ENCODE results near the gene TRHDE. TPM values are rescaled to one million over a fixed set of nuclear protein-coding genes. Genes with fewer than 3 reads are reported as not detected.

Gene TRHDE
- total RNA-seq, 2 donors from 2014 or later: 0.57 to 8.7 TPM

DNA sequence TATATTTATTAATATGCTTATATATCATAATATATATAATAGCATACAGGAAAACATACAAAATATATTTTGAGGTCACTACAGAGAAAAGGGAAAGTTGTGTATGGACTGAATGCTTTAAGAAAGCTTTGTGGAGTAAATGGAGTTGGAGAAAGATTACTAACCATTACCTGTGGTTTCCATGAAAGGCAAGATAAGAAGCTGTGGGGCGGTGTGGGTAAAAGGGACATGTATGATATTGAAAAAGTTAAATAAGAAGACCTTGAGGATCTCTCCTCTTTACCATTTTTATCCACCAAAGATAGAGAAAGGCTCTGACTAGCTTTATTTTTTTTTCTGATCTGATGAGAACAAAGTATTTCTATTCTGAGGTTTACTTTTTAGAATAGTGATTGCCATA lies 404.4 kb downstream of the TRHDE start:
- Histone ChIP-seq H3K36me3 (no peaks in the 10 kb centered on the region), H3K4me3 (no peak overlapping the region), H3K9ac (ENCODE audit: low read depth in 2 of 2, low read length in 2 of 2) (no peak overlapping the region), H3K27me3 (no peaks in the 10 kb centered on the region), H3K9me3 (no peaks in the 10 kb centered on the region), H3K4me1 (no peaks in the 10 kb centered on the region), H3K27ac (no peak overlapping the region)
- TF ChIP-seq, protein P1, sequence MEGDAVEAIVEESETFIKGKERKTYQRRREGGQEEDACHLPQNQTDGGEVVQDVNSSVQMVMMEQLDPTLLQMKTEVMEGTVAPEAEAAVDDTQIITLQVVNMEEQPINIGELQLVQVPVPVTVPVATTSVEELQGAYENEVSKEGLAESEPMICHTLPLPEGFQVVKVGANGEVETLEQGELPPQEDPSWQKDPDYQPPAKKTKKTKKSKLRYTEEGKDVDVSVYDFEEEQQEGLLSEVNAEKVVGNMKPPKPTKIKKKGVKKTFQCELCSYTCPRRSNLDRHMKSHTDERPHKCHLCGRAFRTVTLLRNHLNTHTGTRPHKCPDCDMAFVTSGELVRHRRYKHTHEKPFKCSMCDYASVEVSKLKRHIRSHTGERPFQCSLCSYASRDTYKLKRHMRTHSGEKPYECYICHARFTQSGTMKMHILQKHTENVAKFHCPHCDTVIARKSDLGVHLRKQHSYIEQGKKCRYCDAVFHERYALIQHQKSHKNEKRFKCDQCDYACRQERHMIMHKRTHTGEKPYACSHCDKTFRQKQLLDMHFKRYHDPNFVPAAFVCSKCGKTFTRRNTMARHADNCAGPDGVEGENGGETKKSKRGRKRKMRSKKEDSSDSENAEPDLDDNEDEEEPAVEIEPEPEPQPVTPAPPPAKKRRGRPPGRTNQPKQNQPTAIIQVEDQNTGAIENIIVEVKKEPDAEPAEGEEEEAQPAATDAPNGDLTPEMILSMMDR (IDR thresholded peaks at IDR 0.05): no peak
- no peak for DNase-seq
- intact Hi-C loops (cut with DNase I): no loop called here

DNA sequence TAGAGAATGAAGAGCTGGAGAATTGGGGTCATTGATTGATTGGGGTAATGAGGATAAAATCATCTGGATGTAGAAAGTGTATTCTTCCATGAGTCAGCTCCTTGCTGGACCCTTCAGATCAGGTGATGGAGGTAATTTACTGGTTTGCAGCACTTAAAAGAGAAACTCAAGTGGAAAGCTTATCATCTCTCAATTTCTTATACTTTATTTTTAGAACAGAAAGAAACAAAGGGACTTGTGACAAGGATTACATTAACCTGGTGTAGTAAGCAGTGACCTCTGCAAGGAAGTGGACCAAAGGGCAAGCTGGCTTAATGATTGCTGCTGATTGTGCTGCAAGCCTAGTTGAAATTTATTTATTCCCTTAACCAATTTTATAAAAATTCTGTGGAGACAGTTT lies 405.0 kb downstream of the TRHDE start:
- Histone ChIP-seq H3K36me3 (no peaks in the 10 kb centered on the region), H3K27ac (no peak overlapping the region), H3K9me3 (no peaks in the 10 kb centered on the region), H3K4me3 (no peak overlapping the region), H3K9ac (ENCODE audit: low read depth in 2 of 2, low read length in 2 of 2) (no peak overlapping the region), H3K27me3 (no peaks in the 10 kb centered on the region), H3K4me1 (no peaks in the 10 kb centered on the region)
- TF ChIP-seq, protein P1 (IDR thresholded peaks at IDR 0.05): no peak
- DNase-seq: no peak
- intact Hi-C loops (cut with DNase I): no loop called here

DNA sequence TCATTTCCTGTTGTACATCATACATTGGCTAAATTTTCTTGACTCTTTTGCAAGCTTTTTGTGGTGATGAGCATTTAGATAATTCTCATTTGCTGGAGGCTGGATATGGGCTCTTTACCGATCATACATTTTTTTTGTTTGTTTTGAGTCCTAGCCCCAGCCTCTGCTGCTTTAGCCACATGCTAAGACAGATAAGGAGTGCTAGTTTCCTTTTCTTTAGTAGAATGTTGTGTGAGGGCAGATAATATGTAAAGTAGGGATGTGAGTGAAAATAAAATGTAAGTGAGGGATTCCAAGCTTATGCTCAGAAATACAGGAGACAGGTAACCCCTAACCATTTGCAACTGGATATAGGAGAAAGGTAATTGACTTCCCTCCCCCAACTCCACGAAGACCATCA lies 405.7 kb downstream of the TRHDE start:
- no peak overlapping the region for H3K9ac ChIP-seq (ENCODE audit: low read depth in 2 of 2, low read length in 2 of 2)
- H3K36me3 ChIP-seq: no peaks in the 10 kb centered on the region
- H3K4me3 ChIP-seq: no peak overlapping the region
- TF ChIP-seq, protein P1 (IDR thresholded peaks at IDR 0.05): no peak
- no peaks in the 10 kb centered on the region for H3K9me3 ChIP-seq
- DNase-seq: no peak
- H3K27me3 ChIP-seq: no peaks in the 10 kb centered on the region
- no peaks in the 10 kb centered on the region for H3K4me1 ChIP-seq
- no peak overlapping the region for H3K27ac ChIP-seq
- intact Hi-C loops (cut with DNase I): no loop called here

DNA sequence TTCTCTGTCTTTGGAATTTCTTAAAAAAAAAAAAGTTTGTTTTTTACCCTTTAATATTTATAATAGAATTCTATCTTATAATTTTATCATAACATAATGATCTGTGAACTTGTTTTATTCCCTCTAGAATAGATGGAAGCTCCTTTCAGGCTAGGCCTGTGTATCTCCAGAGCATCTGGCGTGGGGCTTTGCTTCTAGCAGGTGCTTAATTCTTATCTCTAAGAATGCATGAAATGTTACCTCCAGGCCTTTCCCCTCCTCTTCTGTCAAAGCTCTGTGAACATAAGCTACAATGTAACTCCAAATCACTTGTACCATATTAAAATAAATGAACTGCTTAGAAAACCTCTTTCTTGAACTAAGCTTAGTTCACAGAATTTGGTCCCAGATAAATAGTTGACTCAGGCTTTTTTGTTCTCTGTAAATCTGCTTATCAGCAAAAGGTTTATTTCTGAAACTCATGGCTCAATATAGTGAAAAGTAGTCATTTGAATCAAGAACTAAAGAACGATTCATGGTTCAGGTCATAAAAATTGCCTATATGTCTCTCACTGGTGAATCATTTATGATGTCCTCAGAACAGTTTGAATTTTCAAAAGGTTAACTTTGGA lies 407.1 kb downstream of the TRHDE start:
- intact Hi-C loops (cut with DNase I): no loop called here

DNA sequence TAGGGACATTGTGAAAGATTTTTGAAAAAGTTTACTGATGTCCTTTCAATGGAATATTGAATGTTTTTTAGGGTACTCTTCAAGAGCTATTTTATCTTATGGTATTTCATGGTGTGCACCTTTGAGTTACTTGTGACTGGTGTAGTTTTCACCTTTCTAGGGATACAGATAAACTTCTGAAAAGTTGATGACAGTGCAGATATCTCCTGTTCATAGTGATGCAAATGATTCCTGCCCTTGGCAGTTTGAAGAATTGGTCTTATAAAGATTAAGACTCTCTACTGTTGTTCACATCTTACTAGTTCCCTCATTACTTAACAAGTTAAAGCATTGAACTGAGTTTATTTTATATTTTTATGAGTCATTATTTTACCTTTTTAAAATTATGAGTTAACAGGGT lies 408.9 kb downstream of the TRHDE start:
- DNase-seq: no peak
- no peak overlapping the region for H3K27ac ChIP-seq
- no peaks in the 10 kb centered on the region for H3K27me3 ChIP-seq
- TF ChIP-seq, protein P1 (IDR thresholded peaks at IDR 0.05): no peak
- no peaks in the 10 kb centered on the region for H3K36me3 ChIP-seq
- H3K4me1 ChIP-seq: no peaks in the 10 kb centered on the region
- no peaks in the 10 kb centered on the region for H3K9me3 ChIP-seq
- H3K4me3 ChIP-seq: no peak overlapping the region
- intact Hi-C loops (cut with DNase I): no loop called here
- H3K9ac ChIP-seq (ENCODE audit: low read depth in 2 of 2, low read length in 2 of 2): no peak overlapping the region

More for the DNA sequence above, 407.1 kb downstream of the TRHDE start:
- Histone ChIP-seq H3K9me3 (no peaks in the 10 kb centered on the region), H3K9ac (ENCODE audit: low read depth in 2 of 2, low read length in 2 of 2) (no peak overlapping the region), H3K27me3 (no peaks in the 10 kb centered on the region), H3K4me3 (no peak overlapping the region), H3K27ac (no peak overlapping the region), H3K36me3 (no peaks in the 10 kb centered on the region), H3K4me1 (no peaks in the 10 kb centered on the region)
- DNase-seq: no peak
- TF ChIP-seq, protein P1 (IDR thresholded peaks at IDR 0.05): no peak

All from colonic mucosa (tissue), 4 donors.